Activated CD8-positive, alpha-beta memory T cell treated with anti-CD3 and anti-CD28 coated beads for 24 hours (primary cell): ENCODE measurements around the gene SEC16A.

Experiments
- DNase-seq: peaks from one replicate; pipeline ENCODE4 v3.0.0-alpha.2; 2020

SEC16A gene

GRCh38 chr9:136482793-136483588 is at the start of gene SEC16A:
Gene SEC16A (minus strand): TSS chr9:136483040. CDS start chr9:136477615, 5,425 bp downstream.
- DNase-seq: peak; percentile 100

DNA sequence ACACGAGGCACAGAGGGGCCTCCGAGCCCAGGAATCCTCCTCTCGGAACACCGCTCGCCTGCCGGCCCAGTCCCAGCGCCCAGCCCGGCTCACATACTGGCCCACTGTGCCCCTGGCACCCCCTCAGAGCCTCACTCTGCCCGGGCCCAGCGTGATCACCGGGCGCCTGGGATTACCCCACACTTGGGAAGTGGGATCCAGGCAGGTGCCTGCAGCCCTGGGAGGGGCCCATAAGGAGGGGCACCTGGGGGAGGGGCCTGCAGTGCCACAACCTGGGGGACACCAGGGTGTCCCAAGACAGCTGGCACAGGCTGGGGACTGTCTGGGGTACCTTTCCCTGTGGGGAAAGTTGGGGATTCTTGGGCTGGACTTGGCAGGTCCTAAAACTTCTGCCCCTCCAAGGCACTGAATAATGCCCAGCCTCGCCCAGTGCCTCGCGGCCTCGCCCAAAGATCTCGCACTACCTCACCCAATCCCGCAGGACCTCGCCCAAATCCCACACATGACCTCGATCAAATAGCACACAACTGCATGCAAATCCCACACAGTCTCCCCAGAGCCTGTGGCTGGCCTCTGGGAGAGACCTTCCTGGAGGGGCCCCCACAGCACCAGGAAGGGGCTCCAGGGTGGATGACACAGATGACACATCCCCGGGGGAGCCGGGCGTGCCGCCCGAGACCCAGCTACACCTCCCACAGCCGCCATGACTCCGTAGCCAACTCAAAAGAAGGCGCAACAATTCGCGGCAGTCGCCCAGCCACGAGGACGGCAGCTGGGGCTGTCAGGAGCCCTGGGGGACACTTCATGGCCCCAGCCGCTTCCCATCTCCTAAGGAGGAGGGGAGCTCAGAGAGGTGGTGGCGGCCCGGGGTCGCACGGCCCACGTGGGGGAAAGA is 49.3 kb upstream of the SEC16A start:
- DNase-seq: no peak

- no peak for DNase-seq
Measured at GRCh38 chr9:136531186-136531903, 48.5 kb upstream of the SEC16A start.

DNA sequence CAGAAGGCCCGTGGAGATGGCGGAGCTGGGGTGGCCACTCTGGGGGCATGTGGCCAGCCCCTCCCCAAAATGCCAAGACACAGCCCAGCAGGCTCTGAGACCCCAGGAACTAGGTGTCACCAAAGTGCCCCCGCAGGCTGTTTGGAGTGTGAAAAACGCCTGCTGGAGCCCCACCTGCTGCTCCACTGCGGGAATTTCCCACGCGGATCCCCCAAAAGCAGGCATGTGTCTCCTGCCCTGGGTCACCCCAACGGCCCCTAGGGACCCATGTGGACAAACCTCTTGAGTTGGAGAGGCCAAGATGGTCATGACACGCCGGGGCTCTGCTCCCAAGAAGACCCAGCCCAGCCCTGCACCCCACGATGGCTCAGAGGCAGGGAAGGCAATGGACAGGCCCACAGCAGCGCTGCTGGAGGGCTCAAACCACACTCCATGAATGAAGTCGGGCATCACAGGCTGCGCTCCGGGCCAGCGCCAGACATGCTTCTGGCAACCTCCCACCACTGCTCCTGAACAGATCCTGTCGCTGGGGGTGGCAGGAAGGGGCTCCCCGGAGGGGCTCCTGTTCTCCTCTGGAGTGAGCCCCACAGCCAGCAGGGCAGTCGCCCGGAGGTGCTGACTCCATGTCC is 47.7 kb upstream of the SEC16A start:
- DNase-seq: no peak

- no peak for DNase-seq
Measured at GRCh38 chr9:136529516-136530460, 46.9 kb upstream of the SEC16A start.

GRCh38 chr9:136528716-136529341 is 46.0 kb upstream of the SEC16A start:
- no peak for DNase-seq

GRCh38 chr9:136527721-136528710 is 45.2 kb upstream of the SEC16A start:
- no peak for DNase-seq

- DNase-seq: no peak
Measured at GRCh38 chr9:136527131-136527530, 44.3 kb upstream of the SEC16A start.

GRCh38 chr9:136526625-136527066 is 43.8 kb upstream of the SEC16A start:
- DNase-seq: no peak

GRCh38 chr9:136525841-136526499 is 43.1 kb upstream of the SEC16A start:
- no peak for DNase-seq

DNA sequence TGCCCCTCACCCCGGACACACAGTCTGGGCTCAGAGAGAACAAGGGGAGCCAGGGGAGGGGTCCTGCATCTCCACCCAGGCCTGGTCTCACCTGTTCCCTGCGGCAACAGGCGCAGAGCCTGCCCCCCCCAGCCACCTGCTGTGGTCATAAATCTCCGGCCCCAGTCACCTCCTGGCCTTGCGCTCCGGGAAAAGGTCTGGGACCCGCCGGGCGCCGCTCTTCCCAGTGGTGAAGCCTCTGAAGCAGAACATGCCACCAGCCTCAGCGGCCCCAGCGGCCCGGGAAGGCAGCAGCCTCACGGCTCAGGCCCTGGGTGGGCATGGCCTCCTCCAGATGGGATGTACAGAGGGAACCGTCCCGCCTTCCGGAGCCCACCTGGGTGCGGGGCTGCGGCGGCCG is 42.4 kb upstream of the SEC16A start:
- DNase-seq: no peak

DNA sequence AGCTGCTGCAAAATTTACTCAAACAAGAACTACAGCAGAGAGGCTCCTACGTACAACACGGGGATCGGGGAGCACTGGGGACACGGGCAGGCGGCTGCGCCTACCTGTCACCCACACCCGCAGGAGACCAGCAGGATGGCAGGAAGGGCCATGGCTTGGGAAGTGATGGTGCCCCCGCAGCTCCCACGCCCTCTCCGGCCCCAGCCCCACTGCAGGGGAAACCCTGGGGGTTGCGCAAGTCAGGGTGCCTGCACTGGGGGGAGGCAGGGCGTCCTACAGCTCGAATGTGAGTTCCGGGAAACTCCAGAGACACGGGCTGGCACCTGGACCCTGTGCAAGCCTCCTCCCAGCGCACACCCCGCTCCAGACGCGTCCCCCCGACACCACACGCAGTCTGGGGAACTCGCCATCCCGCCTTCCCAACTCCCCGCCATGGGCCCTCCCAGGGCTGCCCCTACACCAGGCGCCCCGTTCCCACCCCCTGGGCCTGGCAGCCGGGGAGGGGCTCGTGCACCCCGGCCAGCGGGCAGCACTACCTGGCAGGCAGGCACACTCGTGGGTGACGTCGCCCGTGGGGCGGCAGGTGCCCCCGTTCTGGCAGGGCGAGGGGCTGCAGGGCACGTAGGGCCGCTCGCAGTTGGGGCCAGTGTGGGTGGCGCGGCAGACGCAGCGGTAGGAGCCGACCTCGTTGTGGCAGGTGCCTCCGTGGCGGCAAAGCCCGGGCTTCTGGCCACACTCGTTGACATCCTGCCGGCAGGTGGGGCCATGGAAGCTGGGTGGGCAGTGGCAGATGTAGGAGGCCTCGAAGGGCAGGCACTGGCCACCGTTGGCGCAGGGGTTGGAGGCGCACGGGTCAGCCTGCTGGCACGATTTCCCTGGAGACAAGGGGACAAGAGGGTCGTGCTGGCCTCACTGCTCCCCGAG is 39.7 kb upstream of the SEC16A start:
- DNase-seq: no peak

- DNase-seq: no peak
Measured at GRCh38 chr9:136521537-136521936, 38.7 kb upstream of the SEC16A start.

- DNase-seq: no peak
Measured at GRCh38 chr9:136520053-136520540, 37.3 kb upstream of the SEC16A start.

DNA sequence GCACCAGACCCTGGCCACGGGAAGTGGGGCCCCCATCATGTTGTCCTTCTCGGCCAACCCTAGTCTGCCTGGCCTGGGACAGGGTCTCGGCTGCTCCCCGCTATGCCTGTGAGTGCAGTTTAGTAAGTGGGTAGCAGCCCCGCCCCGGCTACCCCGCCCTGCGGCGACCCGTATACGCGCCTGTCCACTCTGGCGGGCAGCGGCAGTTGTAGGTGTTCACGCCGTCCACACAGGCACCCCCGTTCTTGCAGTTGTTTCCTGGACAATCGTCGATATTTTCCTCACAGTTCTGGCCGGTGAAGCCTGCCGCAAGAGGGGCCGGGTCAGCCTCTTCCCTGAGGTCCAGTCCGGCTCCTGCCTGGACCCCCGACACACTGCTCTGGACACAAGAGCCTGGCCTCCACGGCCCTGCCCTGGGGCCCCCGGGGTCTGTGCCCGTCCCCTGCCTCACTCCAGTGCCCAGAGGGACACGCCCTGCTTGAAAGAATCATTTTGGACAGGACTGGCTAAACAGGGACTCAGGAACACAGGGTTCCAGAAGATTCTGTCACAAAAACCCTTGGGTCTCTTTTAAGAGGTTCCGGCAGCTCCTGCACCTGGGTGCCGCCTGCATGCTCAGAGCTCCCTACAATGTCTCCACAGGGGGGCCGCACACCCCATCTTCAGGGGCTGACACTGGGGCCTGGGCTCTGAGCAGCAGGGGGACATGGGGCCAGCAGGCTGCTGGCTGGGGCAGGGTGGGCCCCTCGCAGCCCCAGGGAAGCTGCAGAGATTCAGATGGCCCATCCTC is 36.6 kb upstream of the SEC16A start:
- no peak for DNase-seq

DNA sequence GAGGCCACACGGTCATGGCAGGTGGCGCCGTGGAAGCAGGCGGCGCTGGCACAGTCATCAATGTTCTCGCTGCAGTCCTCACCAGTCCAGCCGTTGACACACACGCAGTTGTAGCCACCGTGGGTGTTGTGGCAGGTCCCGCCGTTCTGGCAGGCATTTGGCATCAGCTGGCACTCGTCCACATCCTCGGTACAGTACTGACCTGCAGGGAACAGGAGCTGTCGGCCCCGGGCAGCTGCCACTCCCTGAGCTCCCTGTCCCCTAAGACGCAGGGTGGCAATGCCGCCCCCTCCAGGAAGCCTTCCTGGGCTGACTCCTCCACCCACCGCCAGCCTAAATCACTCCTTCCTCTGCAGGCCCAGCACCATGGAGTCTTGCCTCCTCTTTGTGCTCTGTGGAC is 35.8 kb upstream of the SEC16A start:
- no peak for DNase-seq

DNA sequence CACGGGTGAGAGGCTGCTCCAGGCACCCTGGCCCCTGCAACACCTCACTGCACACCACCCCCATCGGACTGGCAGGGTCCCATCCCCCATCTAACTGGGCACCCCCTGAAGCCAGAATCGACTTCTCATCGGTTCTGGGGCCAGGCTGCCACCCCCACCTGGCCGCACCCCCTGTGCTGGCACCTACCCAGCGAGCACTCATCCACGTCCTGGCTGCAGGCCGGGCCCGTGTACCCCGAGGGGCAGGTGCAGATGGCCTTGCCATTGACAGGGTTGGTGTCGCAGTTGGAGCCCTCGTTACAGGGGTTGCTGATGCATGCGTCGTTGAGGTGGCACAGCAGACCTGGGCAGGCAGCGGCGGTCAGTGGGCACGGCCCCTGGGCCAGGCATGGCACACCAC is 35.1 kb upstream of the SEC16A start:
- no peak for DNase-seq
